ENCODE results near the gene ZBTB39. TPM values are rescaled to one million over a fixed set of nuclear protein-coding genes. Genes with fewer than 3 reads are reported as not detected.
"Not testable (repeated sequence)": the region's sequence is repeated elsewhere in the genome, so short reads cannot be mapped to it uniquely, and the experiment has no call there.

The ZBTB39 gene
- total RNA-seq, 2 donors from 2014 or later, result 3.6 to 5.2 TPM

DNA sequence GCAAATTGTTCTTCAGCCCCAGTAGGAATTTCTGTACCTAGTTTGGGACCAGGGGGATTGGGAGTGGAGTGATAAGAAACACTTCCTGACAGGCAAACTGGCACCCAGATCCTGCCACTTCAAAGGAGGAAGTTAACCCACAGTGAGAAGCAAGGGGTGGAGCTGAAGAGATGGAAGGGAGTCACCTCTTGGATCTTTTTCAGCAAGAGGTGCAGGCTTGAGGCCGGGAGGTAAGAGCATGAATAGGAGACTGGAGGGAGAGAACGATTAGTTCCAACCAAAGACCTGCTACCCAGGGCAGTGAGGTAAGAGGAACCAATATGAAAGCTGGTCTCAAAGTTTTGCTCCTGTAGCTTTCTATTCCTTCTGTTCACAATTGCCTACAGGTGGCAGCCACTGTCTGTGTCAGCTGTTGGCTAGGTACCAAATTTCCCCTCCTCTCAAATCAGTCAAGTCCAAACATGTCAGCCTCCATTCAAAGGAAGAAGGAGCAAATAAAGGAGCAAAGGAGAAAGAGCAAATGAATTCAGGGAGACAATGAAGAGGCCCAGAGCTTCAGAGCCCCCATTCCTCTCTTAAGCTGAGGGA, 24.9 kb upstream of the ZBTB39 start:
- Histone ChIP-seq H3K4me3 (no peak overlapping the region), H3K36me3 (replicated peaks in 1 of 2; ENCODE audit: insufficient read depth in 1 of 2, low read depth in 2 of 2) (no peaks in the 10 kb centered on the region), H3K4me1 (no peaks in the 10 kb centered on the region), H3K27me3 (no peaks in the 10 kb centered on the region), H3K9me3 (no peaks in the 10 kb centered on the region), H3K27ac (no peak overlapping the region)
- DNase-seq (no peak), ATAC-seq (no peak)
- WGBS, 2 donors, result 30 to 32% methylated on average over 2 of the region's 2 CpGs
- intact Hi-C loops (cut with DNase I), result no loop called here
- TF ChIP-seq POLR2A (IDR thresholded peaks at IDR 0.05), result no peak
- TF ChIP-seq, protein P1, sequence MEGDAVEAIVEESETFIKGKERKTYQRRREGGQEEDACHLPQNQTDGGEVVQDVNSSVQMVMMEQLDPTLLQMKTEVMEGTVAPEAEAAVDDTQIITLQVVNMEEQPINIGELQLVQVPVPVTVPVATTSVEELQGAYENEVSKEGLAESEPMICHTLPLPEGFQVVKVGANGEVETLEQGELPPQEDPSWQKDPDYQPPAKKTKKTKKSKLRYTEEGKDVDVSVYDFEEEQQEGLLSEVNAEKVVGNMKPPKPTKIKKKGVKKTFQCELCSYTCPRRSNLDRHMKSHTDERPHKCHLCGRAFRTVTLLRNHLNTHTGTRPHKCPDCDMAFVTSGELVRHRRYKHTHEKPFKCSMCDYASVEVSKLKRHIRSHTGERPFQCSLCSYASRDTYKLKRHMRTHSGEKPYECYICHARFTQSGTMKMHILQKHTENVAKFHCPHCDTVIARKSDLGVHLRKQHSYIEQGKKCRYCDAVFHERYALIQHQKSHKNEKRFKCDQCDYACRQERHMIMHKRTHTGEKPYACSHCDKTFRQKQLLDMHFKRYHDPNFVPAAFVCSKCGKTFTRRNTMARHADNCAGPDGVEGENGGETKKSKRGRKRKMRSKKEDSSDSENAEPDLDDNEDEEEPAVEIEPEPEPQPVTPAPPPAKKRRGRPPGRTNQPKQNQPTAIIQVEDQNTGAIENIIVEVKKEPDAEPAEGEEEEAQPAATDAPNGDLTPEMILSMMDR (IDR thresholded peaks at IDR 0.05), result no peak

DNA sequence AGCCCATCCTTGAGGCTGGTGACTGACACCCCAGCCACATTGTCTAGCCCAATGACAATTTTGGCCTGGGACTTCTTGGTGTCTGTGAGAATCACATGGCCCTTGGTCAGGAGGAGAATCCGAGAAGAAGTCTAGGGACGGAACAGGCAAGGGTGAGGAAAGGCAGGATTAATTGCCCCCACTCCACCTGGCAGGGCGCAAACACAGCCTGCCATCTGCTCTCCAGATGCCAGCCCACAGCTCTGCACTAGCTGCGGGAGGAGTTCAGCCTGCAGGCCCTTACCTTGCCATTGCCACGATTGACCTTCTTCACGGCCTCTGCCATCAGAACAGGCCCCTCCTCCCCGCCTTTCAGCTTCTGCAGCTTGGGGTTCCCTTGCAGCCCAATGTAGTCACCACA, 23.1 kb upstream of the ZBTB39 start:
- Histone ChIP-seq H3K9me3 (no peaks in the 10 kb centered on the region), H3K4me3 (no peak overlapping the region), H3K36me3 (replicated peaks in 1 of 2; ENCODE audit: insufficient read depth in 1 of 2, low read depth in 2 of 2) (no peaks in the 10 kb centered on the region), H3K4me1 (no peaks in the 10 kb centered on the region), H3K27ac (no peak overlapping the region), H3K27me3 (no peaks in the 10 kb centered on the region)
- DNase-seq, result no peak
- TF ChIP-seq, protein P1 (IDR thresholded peaks at IDR 0.05), result no peak
- TF ChIP-seq POLR2A (IDR thresholded peaks at IDR 0.05), result no peak
- intact Hi-C loops (cut with DNase I), result no loop called here
- ATAC-seq, result no peak
- WGBS, 2 donors, result 82 to 84% methylated on average over 6 to 7 of the region's 7 CpGs

DNA sequence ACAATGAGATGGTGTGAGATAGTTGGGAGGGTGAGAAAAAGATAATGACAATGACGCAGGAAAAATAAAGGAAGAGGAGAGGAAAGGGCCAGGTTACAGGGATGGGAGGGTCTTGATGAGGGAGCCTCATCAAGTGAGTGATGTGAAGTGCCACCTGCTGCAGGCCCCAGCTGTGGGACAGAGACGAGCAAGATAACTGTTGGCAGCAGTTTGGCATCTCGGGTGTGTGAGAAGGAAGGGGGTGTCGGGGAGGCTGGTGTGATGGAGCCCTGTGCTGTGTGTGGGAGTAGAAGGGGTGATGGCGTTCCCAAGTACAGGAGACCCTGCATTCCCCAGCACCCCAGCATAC, 21.4 kb upstream of the ZBTB39 start:
- Histone ChIP-seq H3K9me3 (no peaks in the 10 kb centered on the region), H3K4me1 (no peaks in the 10 kb centered on the region), H3K4me3 (no peak overlapping the region), H3K36me3 (replicated peaks in 1 of 2; ENCODE audit: insufficient read depth in 1 of 2, low read depth in 2 of 2) (no peaks in the 10 kb centered on the region), H3K27me3 (no peaks in the 10 kb centered on the region), H3K27ac (no peak overlapping the region)
- WGBS, 2 donors, result 52 to 56% methylated on average over 5 of the region's 5 CpGs
- intact Hi-C loops (cut with DNase I), result no loop called here
- ATAC-seq (no peak), DNase-seq (no peak)
- TF ChIP-seq, protein P1 (IDR thresholded peaks at IDR 0.05), result no peak
- TF ChIP-seq POLR2A (IDR thresholded peaks at IDR 0.05), result no peak

DNA sequence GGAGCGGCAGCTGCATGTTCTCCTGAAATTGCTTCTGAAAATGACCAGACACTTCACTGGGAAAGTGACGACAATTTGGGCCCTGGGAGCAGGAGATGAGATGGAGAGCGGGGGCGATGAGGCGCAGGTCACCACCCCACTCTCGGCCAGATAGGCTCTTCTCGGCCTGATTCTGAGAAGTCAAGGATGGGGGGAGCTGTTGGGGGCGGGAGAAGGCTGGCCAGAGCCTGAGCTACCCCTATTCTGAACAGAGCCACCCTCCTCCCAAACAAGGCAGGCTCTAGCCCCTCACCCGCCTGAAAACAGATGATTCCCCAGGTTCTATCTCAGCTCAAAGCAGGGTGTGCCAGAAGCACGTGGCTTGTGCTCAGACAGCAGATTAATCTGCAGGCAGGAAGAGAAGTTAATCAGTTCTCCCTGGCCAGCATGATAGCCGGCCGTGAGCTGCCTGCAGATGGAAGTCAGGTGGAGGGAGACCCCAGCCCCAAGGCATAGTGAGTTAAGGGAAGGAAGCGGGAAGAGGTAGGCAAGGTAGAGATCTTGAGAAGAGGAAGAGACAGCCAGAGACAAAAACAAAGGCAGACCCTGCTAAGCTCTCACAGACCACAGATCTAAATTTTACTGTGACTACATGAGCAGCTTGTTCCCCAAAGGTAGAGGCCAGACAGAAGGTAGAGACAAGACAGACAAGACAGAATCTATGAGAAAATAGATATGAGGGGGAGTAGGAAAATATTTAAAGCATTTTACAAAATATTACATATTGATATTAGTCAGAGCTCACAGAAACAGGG, 20.9 kb upstream of the ZBTB39 start:
- TF ChIP-seq, protein P1 (IDR thresholded peaks at IDR 0.05), result no peak
- DNase-seq (no peak), ATAC-seq (no peak)
- no peak overlapping the region for H3K4me3 ChIP-seq
- no peaks in the 10 kb centered on the region for H3K27me3 ChIP-seq
- H3K4me1 ChIP-seq, result no peaks in the 10 kb centered on the region
- H3K9me3 ChIP-seq, result no peaks in the 10 kb centered on the region
- intact Hi-C loops (cut with DNase I), result no loop called here
- 50 to 54% methylated on average over 13 of the region's 13 CpGs for WGBS, 2 donors
- H3K27ac ChIP-seq, result no peak overlapping the region
- H3K36me3 ChIP-seq (replicated peaks in 1 of 2; ENCODE audit: insufficient read depth in 1 of 2, low read depth in 2 of 2), result no peaks in the 10 kb centered on the region

- TF ChIP-seq POLR2A (IDR thresholded peaks at IDR 0.05), result no peak
- TF ChIP-seq, protein P1 (IDR thresholded peaks at IDR 0.05), result no peak
- H3K4me3 ChIP-seq, result no peak overlapping the region
- H3K36me3 ChIP-seq (replicated peaks in 1 of 2; ENCODE audit: insufficient read depth in 1 of 2, low read depth in 2 of 2), result no peaks in the 10 kb centered on the region
- DNase-seq, result no peak
- H3K27me3 ChIP-seq, result no peaks in the 10 kb centered on the region
- intact Hi-C loops (cut with DNase I), result no loop called here
- ATAC-seq, result no peak
- H3K9me3 ChIP-seq, result no peaks in the 10 kb centered on the region
- no peaks in the 10 kb centered on the region for H3K4me1 ChIP-seq
- H3K27ac ChIP-seq, result no peak overlapping the region
- 51 to 72% methylated on average over 2 of the region's 2 CpGs for WGBS, 2 donors
These were observed 18.9 kb upstream of the ZBTB39 start for GRCh38 chr12:57025196-57025595.

GRCh38 chr12:57022324-57022723, 16.0 kb upstream of the ZBTB39 start:
- DNase-seq; H3K4me1 ChIP-seq; H3K4me3 ChIP-seq; intact Hi-C loops (cut with DNase I); H3K27me3 ChIP-seq; ATAC-seq; H3K27ac ChIP-seq; H3K36me3 ChIP-seq (replicated peaks in 1 of 2; ENCODE audit: insufficient read depth in 1 of 2, low read depth in 2 of 2); H3K9me3 ChIP-seq: not testable (repeated sequence)
- WGBS, 2 donors, result 90 to 94% methylated on average over 5 of the region's 5 CpGs

Measured in body of pancreas (tissue), 4 donors.